ENCODE results near the gene RUBCN. TPM values are rescaled to one million over a fixed set of nuclear protein-coding genes. Genes with fewer than 3 reads are reported as not detected.
A peak's percentile ranks its signal among the peaks of the same experiment; 100 is the strongest.
"Not testable (repeated sequence)": the region's sequence is repeated elsewhere in the genome, so short reads cannot be mapped to it uniquely, and the experiment has no call there.

Gene RUBCN
- total and polyA plus RNA-seq, 2 donors from 2014 or later = 4.4 to 31.5 TPM

- intact Hi-C loops (cut with DNase I) = no loop called here
- Histone ChIP-seq H3K9me3 (ENCODE audit: control insufficient read depth in 2 of 3, insufficient read depth in 1 of 3, low read length in 3 of 3) (no peaks in the 10 kb centered on the region), H3K9ac (ENCODE audit: low read length in 3 of 3) (peak overlapping the region; percentile 29 to 55 (median 31)), H3K4me1 (ENCODE audit: control insufficient read depth in 2 of 3, insufficient read depth in 2 of 3, low read depth in 1 of 3, low read length in 3 of 3) (peaks cover 0 to 9% (median 2%) of the 10 kb centered on the region in 3 donors), H3K36me3 (ENCODE audit: control insufficient read depth in 2 of 3, insufficient read depth in 3 of 3, low read length in 3 of 3) (no peaks in the 10 kb centered on the region), H3K27ac (ENCODE audit: low read depth in 2 of 2, low read length in 2 of 2) (peak overlapping the region; percentile 85 to 95), H3K27me3 (ENCODE audit: control insufficient read depth, insufficient read depth, low read length) (no peaks in the 10 kb centered on the region), H3K4me3 (ENCODE audit: low read length in 3 of 3) (peak overlapping the region; percentile 8 to 39 (median 35))
- peak; percentile 85 for FAIRE-seq
- TF ChIP-seq, protein P1, sequence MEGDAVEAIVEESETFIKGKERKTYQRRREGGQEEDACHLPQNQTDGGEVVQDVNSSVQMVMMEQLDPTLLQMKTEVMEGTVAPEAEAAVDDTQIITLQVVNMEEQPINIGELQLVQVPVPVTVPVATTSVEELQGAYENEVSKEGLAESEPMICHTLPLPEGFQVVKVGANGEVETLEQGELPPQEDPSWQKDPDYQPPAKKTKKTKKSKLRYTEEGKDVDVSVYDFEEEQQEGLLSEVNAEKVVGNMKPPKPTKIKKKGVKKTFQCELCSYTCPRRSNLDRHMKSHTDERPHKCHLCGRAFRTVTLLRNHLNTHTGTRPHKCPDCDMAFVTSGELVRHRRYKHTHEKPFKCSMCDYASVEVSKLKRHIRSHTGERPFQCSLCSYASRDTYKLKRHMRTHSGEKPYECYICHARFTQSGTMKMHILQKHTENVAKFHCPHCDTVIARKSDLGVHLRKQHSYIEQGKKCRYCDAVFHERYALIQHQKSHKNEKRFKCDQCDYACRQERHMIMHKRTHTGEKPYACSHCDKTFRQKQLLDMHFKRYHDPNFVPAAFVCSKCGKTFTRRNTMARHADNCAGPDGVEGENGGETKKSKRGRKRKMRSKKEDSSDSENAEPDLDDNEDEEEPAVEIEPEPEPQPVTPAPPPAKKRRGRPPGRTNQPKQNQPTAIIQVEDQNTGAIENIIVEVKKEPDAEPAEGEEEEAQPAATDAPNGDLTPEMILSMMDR (IDR thresholded peaks at IDR 0.05; ENCODE audit: borderline replicate concordance, extremely low read depth, insufficient read depth) = no peak
- DNase-seq = peak; percentile 52 to 93 (median 81)
These were observed 24.6 kb downstream of the RUBCN start for GRCh38 chr3:197711973-197712707.

DNA sequence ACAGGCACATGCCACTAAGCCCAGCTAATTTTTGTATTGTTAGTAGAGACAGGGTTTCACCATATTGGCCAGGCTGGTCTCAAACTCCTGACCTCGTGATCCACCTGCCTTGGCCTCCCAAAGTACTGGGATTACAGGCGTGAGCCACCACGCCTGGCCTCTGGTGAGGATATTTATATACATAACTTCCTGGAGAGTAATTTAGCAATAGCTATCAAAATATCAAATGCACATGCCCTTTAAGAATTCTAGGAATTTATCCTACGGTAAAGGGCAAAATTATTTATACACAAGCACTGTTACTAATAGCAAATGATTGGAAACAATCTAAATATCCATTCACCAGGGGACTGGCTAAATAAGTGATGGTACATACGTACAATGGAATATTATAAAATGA lies 25.7 kb downstream of the RUBCN start:
- not testable (repeated sequence) for DNase-seq; H3K9me3 ChIP-seq (ENCODE audit: control insufficient read depth in 2 of 3, insufficient read depth in 1 of 3, low read length in 3 of 3); H3K27ac ChIP-seq (ENCODE audit: low read depth in 2 of 2, low read length in 2 of 2)

GRCh38 chr3:197709135-197709534 lies 27.6 kb downstream of the RUBCN start:
- no peak overlapping the region for H3K27ac ChIP-seq (ENCODE audit: low read depth in 2 of 2, low read length in 2 of 2)
- H3K9ac ChIP-seq (ENCODE audit: low read length in 3 of 3) = no peak overlapping the region
- H3K4me1 ChIP-seq (ENCODE audit: control insufficient read depth in 2 of 3, insufficient read depth in 2 of 3, low read depth in 1 of 3, low read length in 3 of 3) = peaks cover 0 to 9% (median 2%) of the 10 kb centered on the region in 3 donors
- no peaks in the 10 kb centered on the region for H3K27me3 ChIP-seq (ENCODE audit: control insufficient read depth, insufficient read depth, low read length)
- H3K36me3 ChIP-seq (ENCODE audit: control insufficient read depth in 2 of 3, insufficient read depth in 3 of 3, low read length in 3 of 3) = peaks cover 0 to 10% (median 3%) of the 10 kb centered on the region in 3 donors
- FAIRE-seq = no peak
- TF ChIP-seq, protein P1 (IDR thresholded peaks at IDR 0.05; ENCODE audit: borderline replicate concordance, extremely low read depth, insufficient read depth) = no peak
- intact Hi-C loops (cut with DNase I) = no loop called here
- H3K9me3 ChIP-seq (ENCODE audit: control insufficient read depth in 2 of 3, insufficient read depth in 1 of 3, low read length in 3 of 3) = no peaks in the 10 kb centered on the region
- DNase-seq = no peak
- no peak overlapping the region for H3K4me3 ChIP-seq (ENCODE audit: low read length in 3 of 3)

More for the DNA sequence above, 25.7 kb downstream of the RUBCN start:
- intact Hi-C loops (cut with DNase I); FAIRE-seq; H3K4me1 ChIP-seq (ENCODE audit: control insufficient read depth in 2 of 3, insufficient read depth in 2 of 3, low read depth in 1 of 3, low read length in 3 of 3); H3K9ac ChIP-seq (ENCODE audit: low read length in 3 of 3); H3K36me3 ChIP-seq (ENCODE audit: control insufficient read depth in 2 of 3, insufficient read depth in 3 of 3, low read length in 3 of 3); H3K27me3 ChIP-seq (ENCODE audit: control insufficient read depth, insufficient read depth, low read length); H3K4me3 ChIP-seq (ENCODE audit: low read length in 3 of 3): not testable (repeated sequence)

GRCh38 chr3:197706658-197707057 lies 30.0 kb downstream of the RUBCN start:
- H3K27ac ChIP-seq (ENCODE audit: low read depth in 2 of 2, low read length in 2 of 2) = no peak overlapping the region
- intact Hi-C loops (cut with DNase I) = no loop called here
- no peaks in the 10 kb centered on the region for H3K4me1 ChIP-seq (ENCODE audit: control insufficient read depth in 2 of 3, insufficient read depth in 2 of 3, low read depth in 1 of 3, low read length in 3 of 3)
- DNase-seq (no peak), FAIRE-seq (no peak)
- H3K4me3 ChIP-seq (ENCODE audit: low read length in 3 of 3) = no peak overlapping the region
- H3K27me3 ChIP-seq (ENCODE audit: control insufficient read depth, insufficient read depth, low read length) = no peaks in the 10 kb centered on the region
- TF ChIP-seq, protein P1 (IDR thresholded peaks at IDR 0.05; ENCODE audit: borderline replicate concordance, extremely low read depth, insufficient read depth) = no peak
- H3K9ac ChIP-seq (ENCODE audit: low read length in 3 of 3) = no peak overlapping the region
- no peaks in the 10 kb centered on the region for H3K9me3 ChIP-seq (ENCODE audit: control insufficient read depth in 2 of 3, insufficient read depth in 1 of 3, low read length in 3 of 3)
- peaks cover 0 to 20% (median 8%) of the 10 kb centered on the region in 3 donors for H3K36me3 ChIP-seq (ENCODE audit: control insufficient read depth in 2 of 3, insufficient read depth in 3 of 3, low read length in 3 of 3)

Data from kidney (tissue), 14 donors.